Subcutaneous adipose tissue (tissue), 4 donors: ENCODE measurements around the gene KRTAP10-5. TPM values are rescaled to one million over a fixed set of nuclear protein-coding genes. Genes with fewer than 3 reads are reported as not detected.

Source experiments
- total RNA-seq, 4 donors: library from RNA; depleted of rRNA; stranded (reverse); fragments of >200 nt; gene quantifications; one replicate each; pipeline ENCODE4 v1.1.0, GENCODE V29; 2016
- TF ChIP-seq, protein P1 (sequence below): fragments of 450-650 bp; IDR thresholded peaks from one replicate; pipeline ENCODE4 v1.5.1; 2016; ENCODE audit warnings: low read depth, mild to moderate bottlenecking, control low read depth, antibody characterized with exemption, moderate library complexity

Gene KRTAP10-5
- total RNA-seq, 4 donors from 2014 or later, result not detected

DNA sequence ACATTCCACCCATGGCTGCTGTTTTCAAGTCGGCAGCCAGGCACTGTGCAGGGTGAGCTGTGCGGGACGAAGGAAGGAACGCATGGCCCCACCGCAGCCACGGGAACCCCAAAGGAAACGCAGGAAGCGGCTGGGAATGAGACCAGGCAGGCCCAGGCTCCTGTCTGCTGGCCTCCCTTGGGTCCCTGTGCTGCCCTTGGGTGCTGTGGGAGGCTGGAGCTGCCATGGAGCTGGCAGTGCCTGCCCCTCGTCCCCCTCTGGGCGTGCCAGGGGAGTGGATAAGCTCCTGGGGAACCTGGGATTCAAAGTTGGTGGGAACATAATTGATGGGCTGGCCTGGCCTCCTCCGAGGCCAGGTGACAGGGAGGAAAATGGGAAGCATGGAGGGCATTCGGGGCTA is 12.1 kb downstream of the KRTAP10-5 start:
- TF ChIP-seq, protein P1, sequence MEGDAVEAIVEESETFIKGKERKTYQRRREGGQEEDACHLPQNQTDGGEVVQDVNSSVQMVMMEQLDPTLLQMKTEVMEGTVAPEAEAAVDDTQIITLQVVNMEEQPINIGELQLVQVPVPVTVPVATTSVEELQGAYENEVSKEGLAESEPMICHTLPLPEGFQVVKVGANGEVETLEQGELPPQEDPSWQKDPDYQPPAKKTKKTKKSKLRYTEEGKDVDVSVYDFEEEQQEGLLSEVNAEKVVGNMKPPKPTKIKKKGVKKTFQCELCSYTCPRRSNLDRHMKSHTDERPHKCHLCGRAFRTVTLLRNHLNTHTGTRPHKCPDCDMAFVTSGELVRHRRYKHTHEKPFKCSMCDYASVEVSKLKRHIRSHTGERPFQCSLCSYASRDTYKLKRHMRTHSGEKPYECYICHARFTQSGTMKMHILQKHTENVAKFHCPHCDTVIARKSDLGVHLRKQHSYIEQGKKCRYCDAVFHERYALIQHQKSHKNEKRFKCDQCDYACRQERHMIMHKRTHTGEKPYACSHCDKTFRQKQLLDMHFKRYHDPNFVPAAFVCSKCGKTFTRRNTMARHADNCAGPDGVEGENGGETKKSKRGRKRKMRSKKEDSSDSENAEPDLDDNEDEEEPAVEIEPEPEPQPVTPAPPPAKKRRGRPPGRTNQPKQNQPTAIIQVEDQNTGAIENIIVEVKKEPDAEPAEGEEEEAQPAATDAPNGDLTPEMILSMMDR, result no peak

DNA sequence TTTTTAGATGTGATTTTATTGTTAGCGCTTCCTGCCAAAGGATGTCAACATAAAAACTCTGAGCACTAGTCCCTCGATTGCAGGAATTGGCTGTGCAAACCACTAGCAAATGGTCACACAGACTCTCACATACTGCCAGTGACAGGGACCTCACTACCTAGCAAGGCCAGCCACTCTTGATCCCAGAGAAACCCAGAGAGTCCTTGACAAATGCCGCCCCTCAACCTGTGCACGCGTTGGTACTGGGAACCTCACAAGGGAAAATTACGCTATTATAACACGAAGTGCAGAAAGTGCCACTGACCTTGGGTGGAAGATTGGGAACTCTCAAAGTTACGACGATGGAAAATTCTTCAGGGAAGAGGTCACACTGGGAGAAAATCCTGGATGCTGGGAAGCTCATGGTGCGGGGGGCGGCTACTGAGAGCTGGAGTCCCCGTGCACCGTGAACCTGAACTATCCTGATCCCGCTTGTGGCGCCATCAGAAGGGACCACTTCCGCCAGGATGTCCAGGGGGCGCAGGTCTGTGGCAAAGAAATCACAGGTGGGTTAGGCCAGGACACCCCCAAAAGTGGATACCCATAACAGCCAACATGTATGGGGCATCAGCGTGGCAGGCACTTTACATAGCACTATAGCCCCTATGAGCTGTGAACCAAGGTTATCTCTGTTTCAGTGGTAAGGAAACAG is 12.8 kb downstream of the KRTAP10-5 start:
- TF ChIP-seq, protein P1, result no peak

DNA sequence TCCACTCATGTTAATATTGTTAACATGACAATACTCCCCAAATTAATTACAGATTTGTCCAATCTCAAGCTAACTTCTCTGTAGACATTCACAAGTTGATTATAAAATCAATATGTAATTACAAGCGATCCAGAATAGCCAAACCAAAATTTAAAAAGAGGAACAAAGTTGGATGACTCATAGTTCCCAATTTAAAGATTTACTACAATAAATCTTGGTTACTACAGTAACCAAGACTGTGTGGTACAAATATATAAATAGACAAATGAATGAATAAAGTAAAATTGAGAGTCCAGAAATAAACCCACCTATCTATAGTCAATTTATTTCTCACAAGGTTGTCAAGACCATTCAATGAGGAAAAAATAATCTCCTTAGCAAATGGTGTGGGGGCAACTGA is 14.0 kb downstream of the KRTAP10-5 start:
- TF ChIP-seq, protein P1, result no peak

DNA sequence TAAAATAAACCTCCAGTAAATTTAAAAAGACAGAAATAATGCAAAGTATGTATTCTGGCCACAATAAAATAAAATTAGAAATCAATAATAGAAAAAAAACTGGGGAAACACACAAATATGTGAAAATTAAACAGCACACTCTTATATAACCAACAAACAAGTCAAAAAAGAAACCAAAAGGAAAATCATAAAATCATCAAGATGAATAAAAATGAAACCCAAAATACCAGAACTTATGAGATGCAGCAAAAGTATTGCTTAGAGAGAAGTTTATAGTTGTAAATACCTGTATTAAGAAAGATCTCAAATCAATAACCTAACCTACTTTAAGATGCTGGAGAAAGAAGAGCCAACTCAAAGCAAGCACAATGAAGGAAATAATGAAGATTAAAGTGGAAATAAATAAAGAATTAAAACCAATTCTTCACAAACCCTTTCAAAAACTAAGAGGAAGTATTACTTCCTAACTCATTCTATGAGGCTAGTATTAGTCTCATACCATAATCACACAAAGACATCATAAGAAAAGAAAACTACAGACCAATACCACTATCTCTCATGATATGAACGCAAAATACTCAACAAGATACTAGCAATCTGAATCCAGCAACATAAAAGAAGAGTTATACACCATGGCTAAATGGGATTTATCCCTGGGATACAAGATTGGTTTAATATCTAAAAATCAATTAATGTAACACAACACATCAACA is 15.4 kb downstream of the KRTAP10-5 start:
- TF ChIP-seq, protein P1, result no peak

DNA sequence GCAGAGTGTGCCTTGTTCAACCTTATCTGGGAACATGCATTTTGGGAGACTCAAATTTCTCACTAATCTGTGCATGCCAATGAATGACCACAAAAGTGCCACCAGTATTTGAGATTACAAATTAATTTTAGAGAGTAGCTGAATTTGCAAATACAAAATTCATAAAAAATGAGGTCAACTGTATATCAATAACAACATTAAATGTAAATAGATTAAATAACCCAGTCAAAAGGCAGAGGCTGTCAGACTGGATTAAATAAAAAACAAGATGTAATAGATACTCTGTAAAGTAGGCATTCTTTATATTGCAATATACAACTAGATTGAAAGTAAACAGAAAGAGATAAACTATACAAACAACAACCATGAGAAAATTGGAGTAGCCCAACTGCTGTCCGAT is 16.3 kb downstream of the KRTAP10-5 start:
- TF ChIP-seq, protein P1, result no peak

DNA sequence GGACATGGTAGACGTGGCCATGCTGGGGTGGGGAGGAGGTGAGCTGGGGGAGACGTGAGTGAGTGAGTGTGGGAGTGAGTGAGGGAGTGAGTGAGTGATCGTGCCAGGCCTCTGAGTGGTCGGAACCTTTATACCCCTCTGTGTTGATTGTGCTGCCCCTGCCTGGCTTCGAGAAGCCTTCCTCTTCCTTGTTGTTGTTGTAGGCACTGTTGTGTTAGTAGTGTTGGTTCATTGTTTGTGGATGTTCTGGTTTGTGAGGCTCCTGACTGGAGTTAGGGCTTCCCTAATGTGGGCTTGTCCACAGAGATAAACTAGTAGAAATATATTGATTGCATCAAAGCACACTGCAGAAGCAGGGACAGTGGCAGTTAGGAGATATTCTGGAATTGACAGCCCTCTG is 21.7 kb downstream of the KRTAP10-5 start, which contains the start of gene KRTAP10-3:
Gene KRTAP10-3 (minus strand): TSS at position 101 of the 400 bp plus-strand sequence. CDS start 80 bp downstream, at position 21.
- TF ChIP-seq, protein P1, result no peak
